Body of pancreas (tissue), 4 donors: ENCODE results near the gene SRRM3.

Source experiments
- POLR2A ChIP-seq, 3 donors: fragments of 450-650 bp; IDR thresholded peaks; one replicate each; pipeline ENCODE4 v1.6.1; 2016; ENCODE audit warnings: antibody characterized with exemption in 3 of 3, mild to moderate bottlenecking in 2 of 3
- TF ChIP-seq, protein P1 (sequence below), 7 experiments: fragments of 450-650 bp in 4 of 7; fragments of 200-600 bp in 3 of 7; sonication (generic) in 3 of 7; IDR thresholded peaks; one replicate each; pipeline ENCODE4 v1.5.1; 2016 to 2019; ENCODE audit warnings: antibody characterized with exemption in 7 of 7

DNA sequence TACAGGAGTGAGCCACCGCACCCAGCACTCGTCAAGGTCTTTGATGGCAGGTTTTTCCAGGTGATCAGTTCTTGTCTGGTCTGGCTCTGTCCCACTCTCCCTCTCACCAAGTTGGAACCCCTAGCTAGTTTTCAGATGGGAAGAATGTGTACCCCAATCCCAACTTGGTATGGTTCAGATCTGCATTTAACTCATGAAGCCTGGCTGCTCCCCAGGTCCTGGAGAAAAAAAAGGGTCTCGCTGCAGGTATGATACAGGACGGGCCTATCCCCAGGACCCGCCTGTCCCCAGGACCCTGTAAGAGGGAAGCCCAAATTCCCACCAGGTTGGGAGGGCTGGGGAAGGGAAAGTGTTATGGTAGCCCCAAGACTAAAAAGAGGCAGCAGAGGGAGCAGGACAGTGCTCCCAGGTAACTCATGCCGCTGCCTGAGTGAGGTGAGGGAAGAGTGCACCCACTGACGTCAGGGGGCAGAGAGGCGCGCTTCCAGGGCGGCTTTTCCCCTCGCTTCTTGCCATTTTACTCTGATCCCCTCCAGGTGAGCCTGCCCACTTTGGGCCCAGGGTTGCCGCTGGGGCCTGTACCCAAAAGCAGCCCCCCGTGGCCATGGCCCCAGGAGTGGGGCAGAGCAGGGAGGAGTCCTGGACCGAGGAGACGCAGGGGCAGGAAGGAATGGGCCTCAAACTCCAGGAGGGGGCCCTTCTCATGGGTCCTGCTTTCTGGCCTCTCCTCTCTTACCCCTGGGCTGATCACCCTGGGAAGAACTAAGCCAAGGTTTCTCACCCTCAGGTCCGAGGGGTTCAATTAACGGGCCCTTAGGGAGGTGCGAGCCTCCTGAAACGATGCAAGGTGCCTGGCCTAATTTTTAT is 36.4 kb upstream of the SRRM3 start:
- TF ChIP-seq, protein P1, sequence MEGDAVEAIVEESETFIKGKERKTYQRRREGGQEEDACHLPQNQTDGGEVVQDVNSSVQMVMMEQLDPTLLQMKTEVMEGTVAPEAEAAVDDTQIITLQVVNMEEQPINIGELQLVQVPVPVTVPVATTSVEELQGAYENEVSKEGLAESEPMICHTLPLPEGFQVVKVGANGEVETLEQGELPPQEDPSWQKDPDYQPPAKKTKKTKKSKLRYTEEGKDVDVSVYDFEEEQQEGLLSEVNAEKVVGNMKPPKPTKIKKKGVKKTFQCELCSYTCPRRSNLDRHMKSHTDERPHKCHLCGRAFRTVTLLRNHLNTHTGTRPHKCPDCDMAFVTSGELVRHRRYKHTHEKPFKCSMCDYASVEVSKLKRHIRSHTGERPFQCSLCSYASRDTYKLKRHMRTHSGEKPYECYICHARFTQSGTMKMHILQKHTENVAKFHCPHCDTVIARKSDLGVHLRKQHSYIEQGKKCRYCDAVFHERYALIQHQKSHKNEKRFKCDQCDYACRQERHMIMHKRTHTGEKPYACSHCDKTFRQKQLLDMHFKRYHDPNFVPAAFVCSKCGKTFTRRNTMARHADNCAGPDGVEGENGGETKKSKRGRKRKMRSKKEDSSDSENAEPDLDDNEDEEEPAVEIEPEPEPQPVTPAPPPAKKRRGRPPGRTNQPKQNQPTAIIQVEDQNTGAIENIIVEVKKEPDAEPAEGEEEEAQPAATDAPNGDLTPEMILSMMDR (IDR thresholded peaks at IDR 0.05): no peak
- no peak for TF ChIP-seq POLR2A (IDR thresholded peaks at IDR 0.05)
